Cardiac muscle cell (in vitro differentiated cells and primary cell): ENCODE results near the gene NCOA7. TPM values are rescaled to one million over a fixed set of nuclear protein-coding genes. Genes with fewer than 3 reads are reported as not detected.

ENCODE experiments used
- DNase-seq, 2 donors: peaks; one replicate each; pipeline versions ENCODE4 v3.0.0 to v3.0.0-alpha.2; 2010 to 2017; ENCODE audit warnings: low read depth in 1 of 2, low spot score in 1 of 2
- H3K27ac ChIP-seq: fragments of 200-600 bp; sonication (generic); 2 replicates; pipeline ENCODE4 v1.5.1; 2016
- H3K27me3 ChIP-seq: fragments of 200-600 bp; sonication (generic); 2 replicates; pipeline ENCODE4 v1.6.0; 2016; ENCODE audit warnings: control low read depth
- H3K36me3 ChIP-seq: fragments of 200-600 bp; sonication (generic); 2 replicates; pipeline ENCODE4 v1.5.1; 2016; ENCODE audit warnings: control low read depth
- H3K4me1 ChIP-seq: fragments of 200-600 bp; sonication (generic); 2 replicates; pipeline ENCODE4 v1.8.1; 2017; ENCODE audit warnings: low read depth, mild to moderate bottlenecking, mixed run types
- H3K4me3 ChIP-seq: fragments of 200-600 bp; sonication (generic); 2 replicates; pipeline ENCODE4 v1.5.1; 2016; ENCODE audit warnings: mild to moderate bottlenecking
- H3K9me3 ChIP-seq: fragments of 200-600 bp; sonication (generic); 2 replicates; pipeline ENCODE4 v1.5.1; 2017; ENCODE audit warnings: low read depth, mild to moderate bottlenecking, control low read depth
- polyA plus RNA-seq: library from polyadenylated mRNA; unstranded; fragments of >200 nt; fragmentation: Nextera tagmentation; extraction: Ambion mirVana; gene quantifications from 2 replicates; pipeline ENCODE4 v1.2.1, GENCODE V29; 2016
- total RNA-seq: library from RNA; depleted of rRNA; stranded (reverse); fragments of >200 nt; gene quantifications from 2 replicates; pipeline ENCODE4 v1.2.3, GENCODE V29; 2016
- TF ChIP-seq, protein P1 (sequence below): IDR thresholded peaks from 2 replicates; pipeline ENCODE4 v1.5.1; 2012; ENCODE audit warnings: low read depth, mild to moderate bottlenecking, low read length

The NCOA7 gene, protein sequence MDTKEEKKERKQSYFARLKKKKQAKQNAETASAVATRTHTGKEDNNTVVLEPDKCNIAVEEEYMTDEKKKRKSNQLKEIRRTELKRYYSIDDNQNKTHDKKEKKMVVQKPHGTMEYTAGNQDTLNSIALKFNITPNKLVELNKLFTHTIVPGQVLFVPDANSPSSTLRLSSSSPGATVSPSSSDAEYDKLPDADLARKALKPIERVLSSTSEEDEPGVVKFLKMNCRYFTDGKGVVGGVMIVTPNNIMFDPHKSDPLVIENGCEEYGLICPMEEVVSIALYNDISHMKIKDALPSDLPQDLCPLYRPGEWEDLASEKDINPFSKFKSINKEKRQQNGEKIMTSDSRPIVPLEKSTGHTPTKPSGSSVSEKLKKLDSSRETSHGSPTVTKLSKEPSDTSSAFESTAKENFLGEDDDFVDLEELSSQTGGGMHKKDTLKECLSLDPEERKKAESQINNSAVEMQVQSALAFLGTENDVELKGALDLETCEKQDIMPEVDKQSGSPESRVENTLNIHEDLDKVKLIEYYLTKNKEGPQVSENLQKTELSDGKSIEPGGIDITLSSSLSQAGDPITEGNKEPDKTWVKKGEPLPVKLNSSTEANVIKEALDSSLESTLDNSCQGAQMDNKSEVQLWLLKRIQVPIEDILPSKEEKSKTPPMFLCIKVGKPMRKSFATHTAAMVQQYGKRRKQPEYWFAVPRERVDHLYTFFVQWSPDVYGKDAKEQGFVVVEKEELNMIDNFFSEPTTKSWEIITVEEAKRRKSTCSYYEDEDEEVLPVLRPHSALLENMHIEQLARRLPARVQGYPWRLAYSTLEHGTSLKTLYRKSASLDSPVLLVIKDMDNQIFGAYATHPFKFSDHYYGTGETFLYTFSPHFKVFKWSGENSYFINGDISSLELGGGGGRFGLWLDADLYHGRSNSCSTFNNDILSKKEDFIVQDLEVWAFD
- total RNA-seq, result 4.2 and 5.2 TPM in 2 replicates
- polyA plus RNA-seq, result 5.3 and 5.8 TPM in 2 replicates

DNA sequence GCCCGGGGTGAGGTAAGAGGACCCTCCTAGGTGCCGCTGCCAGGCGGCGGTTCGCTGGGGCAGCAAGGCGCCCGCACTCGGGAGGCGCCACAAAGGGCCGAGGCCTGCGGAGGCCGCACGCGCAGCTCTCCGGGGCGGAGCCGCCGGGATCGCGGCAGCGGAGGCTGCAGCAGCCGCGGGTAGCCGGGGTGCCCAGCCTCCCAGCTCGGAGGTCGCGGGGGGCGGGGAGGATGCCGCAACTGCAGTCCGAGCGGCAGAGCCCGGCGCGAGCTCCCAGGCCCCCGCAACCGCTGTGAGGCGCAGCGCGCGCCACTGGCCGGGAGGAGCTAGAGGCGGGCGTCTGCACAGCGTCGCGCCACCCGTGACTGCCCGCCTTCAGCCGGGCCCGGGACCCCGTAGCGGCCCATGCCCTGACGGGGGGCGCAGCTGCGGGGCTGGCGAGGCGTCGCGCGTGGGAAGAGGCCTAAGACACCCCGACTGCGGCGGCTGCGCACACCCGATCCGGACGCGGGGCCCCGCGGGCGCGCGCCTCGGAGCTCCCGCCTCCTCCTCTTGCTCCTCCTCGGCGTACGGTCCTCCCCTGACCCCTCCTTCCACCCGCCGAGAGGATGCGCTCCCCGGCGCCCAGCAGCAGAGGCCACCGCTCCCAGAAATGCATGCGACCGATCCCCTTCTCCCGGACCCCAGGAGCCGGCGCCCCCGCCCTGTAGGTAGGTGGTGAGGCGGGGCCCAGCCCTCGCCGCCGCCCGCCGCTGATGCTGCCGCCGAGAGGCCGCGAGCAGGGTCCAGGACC lies at the start of gene NCOA7:
TSS of gene NCOA7 (plus strand) at position 603 of the 793 bp plus-strand sequence. CDS start 24,395 bp downstream, outside the sequence.
- Histone ChIP-seq H3K36me3 (no peaks in the 10 kb centered on the region), H3K4me3 (peak within 1 kb of the TSS; percentile 56), H3K9me3 (no peaks in the 10 kb centered on the region), H3K4me1 (peaks cover 8% of the 10 kb centered on the region), H3K27me3 (no peaks in the 10 kb centered on the region), H3K27ac (peak within 1 kb of the TSS; percentile 84)
- DNase-seq, result peak; percentile 82 to 83
- TF ChIP-seq, protein P1, sequence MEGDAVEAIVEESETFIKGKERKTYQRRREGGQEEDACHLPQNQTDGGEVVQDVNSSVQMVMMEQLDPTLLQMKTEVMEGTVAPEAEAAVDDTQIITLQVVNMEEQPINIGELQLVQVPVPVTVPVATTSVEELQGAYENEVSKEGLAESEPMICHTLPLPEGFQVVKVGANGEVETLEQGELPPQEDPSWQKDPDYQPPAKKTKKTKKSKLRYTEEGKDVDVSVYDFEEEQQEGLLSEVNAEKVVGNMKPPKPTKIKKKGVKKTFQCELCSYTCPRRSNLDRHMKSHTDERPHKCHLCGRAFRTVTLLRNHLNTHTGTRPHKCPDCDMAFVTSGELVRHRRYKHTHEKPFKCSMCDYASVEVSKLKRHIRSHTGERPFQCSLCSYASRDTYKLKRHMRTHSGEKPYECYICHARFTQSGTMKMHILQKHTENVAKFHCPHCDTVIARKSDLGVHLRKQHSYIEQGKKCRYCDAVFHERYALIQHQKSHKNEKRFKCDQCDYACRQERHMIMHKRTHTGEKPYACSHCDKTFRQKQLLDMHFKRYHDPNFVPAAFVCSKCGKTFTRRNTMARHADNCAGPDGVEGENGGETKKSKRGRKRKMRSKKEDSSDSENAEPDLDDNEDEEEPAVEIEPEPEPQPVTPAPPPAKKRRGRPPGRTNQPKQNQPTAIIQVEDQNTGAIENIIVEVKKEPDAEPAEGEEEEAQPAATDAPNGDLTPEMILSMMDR, result no peak

DNA sequence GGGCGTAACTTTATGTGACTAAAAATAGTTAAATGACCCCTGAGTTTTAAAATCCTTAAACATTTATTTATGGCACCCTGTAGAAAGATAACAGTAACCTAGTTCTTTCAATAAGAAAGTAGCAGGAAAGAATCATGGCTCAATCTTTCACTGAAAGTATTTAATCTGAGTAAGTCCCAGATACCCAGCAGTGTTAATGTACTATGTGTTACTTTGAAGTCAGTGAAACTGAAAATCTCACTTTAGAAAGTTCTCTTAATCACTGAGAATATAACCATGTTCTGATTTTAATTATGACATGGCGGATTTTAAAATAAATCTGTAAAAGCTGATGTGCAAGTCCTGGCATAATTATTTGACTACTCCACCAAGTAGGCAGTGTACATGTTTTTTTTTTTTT lies 49.4 kb upstream of the NCOA7 start:
- H3K9me3 ChIP-seq, result no peaks in the 10 kb centered on the region
- H3K27ac ChIP-seq, result no peak overlapping the region
- H3K27me3 ChIP-seq, result peaks cover 6% of the 10 kb centered on the region
- no peak overlapping the region for H3K4me3 ChIP-seq
- DNase-seq, result no peak
- no peaks in the 10 kb centered on the region for H3K36me3 ChIP-seq
- peaks cover 15% of the 10 kb centered on the region for H3K4me1 ChIP-seq
- TF ChIP-seq, protein P1, result no peak

DNA sequence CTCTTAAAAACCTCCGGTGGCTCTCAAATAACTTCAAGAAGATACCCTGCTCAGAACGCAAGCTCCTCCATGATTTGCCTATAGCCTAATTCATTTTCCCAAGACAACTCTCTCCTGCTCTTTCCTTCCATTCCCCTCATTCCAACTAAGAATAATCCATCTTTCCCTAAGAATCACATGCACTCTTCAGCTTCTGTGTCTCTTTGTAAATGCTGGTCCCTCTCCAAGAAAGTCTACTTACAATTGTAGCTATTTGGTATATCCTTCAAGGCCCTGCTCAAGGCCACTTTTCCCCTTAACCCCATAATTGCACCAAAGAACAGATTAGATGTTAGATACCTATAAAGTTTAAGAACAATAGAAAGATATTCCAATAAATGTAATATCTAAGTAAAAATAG lies 48.7 kb upstream of the NCOA7 start:
- no peak for DNase-seq
- H3K27me3 ChIP-seq, result peaks cover 9% of the 10 kb centered on the region
- no peak overlapping the region for H3K27ac ChIP-seq
- TF ChIP-seq, protein P1, result no peak
- H3K4me1 ChIP-seq, result peaks cover 15% of the 10 kb centered on the region
- no peak overlapping the region for H3K4me3 ChIP-seq
- H3K9me3 ChIP-seq, result no peaks in the 10 kb centered on the region
- no peaks in the 10 kb centered on the region for H3K36me3 ChIP-seq

DNA sequence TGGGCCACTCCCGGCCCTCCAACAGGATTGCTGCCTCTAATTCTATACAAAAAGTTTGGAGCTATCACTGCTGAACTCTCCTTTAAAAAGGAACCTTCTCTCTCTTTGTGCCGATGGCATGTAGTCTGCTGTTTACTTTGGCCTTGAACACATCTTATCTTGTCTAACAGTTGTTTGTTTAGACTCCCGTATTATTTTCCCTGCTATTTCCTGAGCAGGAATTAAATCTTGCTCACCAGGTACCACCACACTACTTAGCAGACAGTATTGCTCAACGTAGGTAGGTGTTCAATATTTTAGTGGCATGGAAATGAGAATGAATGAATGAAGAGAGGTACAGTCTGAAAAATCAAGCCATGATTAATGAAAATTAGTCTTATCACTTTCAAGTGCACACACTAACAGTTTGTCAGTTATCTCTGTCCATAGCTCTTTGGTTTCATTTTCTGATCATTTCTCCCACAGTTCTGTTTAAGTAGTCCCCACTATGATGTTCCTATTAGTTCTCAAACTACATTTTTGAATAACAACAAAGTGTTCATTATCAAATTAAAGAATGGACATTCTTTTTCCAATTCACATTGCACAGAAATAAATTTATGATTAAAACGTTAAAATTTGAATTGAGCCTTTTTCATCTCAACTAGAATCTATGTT lies 48.2 kb upstream of the NCOA7 start:
- no peak for DNase-seq
- Histone ChIP-seq H3K27ac (no peak overlapping the region), H3K4me3 (no peak overlapping the region), H3K4me1 (peaks cover 15% of the 10 kb centered on the region), H3K27me3 (peaks cover 11% of the 10 kb centered on the region), H3K36me3 (no peaks in the 10 kb centered on the region), H3K9me3 (no peaks in the 10 kb centered on the region)
- TF ChIP-seq, protein P1, result no peak
